Occipital lobe (tissue), 2 donors: ENCODE data around the gene LHCGR. TPM values are rescaled to one million over a fixed set of nuclear protein-coding genes. Genes with fewer than 3 reads are reported as not detected.
"Not testable (repeated sequence)": the region's sequence is repeated elsewhere in the genome, so short reads cannot be mapped to it uniquely, and the experiment has no call there.

Source experiments
- DNase-seq: peaks from one replicate; lab custom pipeline; 2025; lab: John Stamatoyannopoulos, UW
- total RNA-seq: library from RNA; depleted of rRNA; stranded (reverse); fragments of >200 nt; gene quantifications from one replicate; pipeline ENCODE4 v1.2.3, GENCODE V29; 2014

The LHCGR gene
- total RNA-seq, 1 donor from 2014 or later: 0.16 TPM

- DNase-seq: no peak
Observed at GRCh38 chr2:48711343-48711742, 44.2 kb downstream of the LHCGR start.

DNA sequence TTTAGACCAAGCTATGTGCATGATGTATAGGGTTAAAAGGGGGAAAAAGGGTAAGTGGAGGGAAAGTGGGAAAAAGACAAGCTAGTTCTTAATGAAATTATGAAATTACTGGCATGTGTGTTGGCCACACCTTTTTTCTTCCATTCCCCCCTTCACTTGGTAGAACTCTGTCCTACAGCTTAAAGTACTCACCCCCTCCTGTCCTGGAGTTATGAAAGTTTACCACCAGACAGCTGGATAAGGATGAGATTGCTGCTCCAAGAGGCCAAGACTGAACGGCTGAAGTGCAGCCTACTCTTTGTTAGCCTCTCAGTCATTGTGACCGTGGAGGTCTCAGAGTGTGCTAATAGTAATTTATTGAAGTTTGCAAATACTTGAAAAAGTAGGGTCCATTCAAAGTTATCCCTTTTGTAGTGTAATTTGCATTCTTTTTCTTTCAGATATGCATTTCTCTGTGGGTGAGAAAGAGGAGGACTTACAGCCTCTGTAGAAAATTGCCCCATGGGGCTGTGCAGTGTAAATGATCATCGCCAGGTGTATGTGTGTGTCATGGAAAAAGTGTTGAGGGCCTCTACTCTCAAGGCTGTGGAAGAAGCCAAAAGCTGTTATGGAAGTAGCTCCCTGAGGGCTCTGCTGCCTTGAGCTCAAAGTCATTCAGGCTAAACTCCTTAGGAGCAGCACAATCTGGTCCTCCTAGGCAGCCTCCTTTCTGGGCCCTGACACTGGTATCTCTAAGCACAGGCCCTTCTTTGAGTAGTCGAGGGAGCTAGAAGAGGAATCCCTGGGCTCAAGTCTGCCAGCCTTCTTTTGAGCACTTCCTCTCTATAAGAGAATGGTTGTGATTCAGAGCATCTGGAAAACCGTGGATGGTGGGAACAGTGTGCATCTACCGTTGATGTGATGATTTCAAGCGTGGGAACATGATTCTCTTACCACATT is 46.2 kb downstream of the LHCGR start:
- no peak for DNase-seq

DNA sequence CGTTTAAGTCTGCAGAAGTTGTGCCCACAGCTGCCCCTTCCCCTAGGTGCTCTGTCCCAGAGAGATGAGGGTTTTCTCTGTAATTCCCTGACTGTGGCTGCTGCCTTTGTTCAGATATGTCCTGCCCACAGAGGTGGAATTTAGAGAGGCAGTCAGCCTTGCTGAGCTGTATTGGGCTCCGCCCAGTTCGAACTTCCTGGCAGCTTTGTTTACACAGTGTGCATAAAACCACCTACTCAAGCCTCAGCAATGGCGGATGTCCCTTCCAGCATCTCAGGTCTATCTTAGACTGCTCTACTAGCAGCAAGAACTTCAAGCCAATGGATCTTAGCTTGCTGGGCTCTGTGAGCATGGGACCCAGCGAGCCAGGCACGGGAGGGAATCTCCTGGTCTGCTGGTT is 48.1 kb downstream of the LHCGR start:
- DNase-seq: no peak

DNA sequence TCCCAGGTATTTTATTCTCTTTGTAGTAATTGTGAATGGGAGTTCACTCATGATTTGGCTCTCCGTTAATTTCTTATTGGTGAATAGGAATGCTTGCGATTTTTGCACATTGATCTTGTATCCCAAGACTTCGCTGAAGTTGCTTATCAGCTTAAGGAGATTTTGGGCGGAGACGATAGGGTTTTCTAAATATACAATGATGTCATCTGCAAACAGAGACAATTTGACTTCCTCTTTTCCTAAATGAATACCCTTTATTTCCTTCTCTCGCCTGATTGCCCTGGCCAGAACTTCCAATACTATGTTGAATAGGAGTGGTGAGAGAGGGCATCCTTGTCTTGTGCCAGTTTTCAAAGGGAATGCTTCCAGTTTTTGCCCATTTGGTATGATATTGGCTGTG is 51.9 kb downstream of the LHCGR start:
- not testable (repeated sequence) for DNase-seq

DNA sequence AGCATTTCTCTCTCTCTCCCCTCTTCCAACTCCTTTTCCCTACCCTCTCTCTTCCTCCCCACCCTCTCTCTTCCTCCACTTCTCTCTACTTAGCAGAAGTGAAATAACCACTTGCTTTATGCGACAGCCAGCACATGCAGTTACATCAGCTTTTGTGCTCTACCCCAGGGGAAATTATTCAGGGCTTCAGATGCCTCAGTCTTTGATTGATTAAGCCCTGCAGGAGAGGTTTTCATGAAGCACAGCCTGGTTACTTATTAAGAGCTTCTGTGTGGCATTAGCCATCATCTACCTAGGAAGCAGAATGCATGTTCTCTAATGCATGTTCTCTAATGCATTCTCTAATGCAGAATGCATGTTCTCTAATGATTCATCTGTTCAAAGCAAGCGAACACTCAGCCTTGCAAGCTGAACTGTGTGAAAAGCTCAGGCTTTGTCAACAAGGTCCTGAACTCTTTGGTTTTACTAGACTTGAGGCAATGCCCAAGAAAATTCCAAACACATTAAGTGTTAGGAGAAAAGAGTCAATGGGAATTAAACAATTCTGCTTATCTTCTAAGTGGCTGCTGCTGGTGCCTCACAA is 56.1 kb downstream of the LHCGR start:
- DNase-seq: no peak

GRCh38 chr2:48696881-48697280 is 58.6 kb downstream of the LHCGR start:
- DNase-seq: no peak

DNA sequence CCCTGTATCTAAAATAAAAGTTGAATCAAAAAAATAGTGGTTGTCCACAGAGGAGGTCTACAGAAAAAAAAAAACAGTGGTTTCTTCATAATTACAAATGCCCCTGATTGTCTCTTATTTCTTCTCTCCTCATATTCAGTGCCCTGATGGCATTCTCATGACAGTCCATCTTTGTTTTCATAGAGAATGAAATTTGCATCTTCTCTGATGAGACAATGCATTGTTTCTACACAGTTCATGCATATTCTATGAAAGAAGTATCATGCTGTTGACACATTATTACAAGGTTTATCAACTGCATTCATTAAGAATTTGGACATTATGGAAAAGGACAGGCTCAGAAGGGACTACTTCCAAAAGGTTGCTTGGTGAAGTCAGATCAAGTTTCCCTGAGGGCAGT is 59.5 kb downstream of the LHCGR start:
- DNase-seq: no peak

DNA sequence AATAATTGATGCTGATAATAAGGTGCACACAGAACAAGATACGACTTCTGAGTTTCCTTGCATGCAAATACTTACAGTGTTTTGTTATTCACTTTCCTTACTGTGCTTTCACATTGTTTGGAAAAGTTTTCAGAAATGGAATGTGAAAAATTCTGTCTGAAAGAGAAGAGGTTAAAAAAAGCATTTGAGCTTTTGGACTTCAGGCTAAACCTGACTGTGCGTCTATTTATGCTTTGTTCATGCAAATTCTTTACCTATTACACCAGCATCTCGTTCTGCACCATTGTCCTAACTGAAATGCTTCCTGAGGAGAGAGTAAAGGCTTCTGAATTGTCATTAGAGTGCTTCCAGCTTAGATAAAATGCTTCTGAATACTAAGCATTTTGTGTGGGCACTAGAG is 61.4 kb downstream of the LHCGR start:
- DNase-seq: no peak

GRCh38 chr2:48693645-48694044 is 61.9 kb downstream of the LHCGR start:
- DNase-seq: no peak

DNA sequence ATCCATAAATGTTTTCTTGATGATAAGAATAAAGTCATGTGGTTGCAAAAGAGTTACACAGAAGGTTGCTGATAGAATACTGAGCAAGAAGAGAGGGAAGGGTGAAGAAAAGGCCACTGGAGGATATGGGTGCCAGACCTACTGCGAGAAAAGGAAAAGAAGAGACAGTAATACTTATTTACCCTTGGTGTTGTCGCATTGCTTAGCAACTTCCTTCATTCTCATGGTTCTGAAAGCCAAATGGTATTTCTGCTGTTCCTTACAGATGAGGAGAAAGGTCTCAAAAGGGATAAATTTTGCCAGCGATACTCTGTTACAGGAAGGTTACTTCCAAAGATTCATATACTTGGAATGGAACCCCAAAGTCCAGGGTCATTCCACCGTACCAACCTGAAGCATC is 62.5 kb downstream of the LHCGR start:
- DNase-seq: no peak

- DNase-seq: no peak
Observed at GRCh38 chr2:48691935-48692691, 63.4 kb downstream of the LHCGR start.

DNA sequence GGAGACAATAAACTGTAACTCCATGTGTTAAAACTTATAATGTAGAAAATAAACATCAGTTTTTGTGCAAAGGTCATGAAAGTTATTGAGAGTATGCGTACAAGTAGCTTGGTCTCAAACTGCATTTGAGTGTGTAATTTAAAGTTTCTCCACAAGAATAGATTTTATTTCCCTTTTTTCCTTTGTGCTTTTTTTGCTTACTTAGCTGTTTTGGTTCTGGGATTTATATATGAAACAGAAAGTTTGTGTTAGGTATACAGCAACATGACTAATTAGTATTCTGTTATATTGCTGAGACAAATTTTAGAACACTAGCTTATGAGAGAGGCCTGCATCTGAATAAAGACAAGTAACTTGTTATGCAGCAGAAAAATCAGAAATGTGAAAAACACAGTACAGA is 70.4 kb downstream of the LHCGR start:
- DNase-seq: no peak

GRCh38 chr2:48677450-48677849 is 78.1 kb downstream of the LHCGR start:
- DNase-seq: no peak

DNA sequence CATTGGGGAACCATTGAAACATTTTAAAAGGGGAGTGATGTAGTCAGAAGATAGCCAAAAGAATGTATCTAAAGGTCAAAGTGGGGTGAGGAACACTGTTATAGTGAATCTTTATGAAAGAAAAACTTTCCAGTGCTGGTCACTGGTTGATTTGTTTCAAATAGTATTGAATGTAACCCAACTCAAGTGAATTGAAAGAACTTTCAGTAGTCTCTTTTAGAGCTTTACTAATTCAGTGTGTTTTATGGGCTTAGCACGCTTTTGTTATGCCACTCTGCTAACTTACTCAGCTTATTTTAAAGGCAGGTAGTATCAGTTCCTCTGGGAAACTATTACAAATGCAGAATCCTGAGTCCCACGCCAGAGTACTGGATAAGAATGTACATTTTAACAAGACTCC is 80.6 kb downstream of the LHCGR start:
- DNase-seq: no peak

DNA sequence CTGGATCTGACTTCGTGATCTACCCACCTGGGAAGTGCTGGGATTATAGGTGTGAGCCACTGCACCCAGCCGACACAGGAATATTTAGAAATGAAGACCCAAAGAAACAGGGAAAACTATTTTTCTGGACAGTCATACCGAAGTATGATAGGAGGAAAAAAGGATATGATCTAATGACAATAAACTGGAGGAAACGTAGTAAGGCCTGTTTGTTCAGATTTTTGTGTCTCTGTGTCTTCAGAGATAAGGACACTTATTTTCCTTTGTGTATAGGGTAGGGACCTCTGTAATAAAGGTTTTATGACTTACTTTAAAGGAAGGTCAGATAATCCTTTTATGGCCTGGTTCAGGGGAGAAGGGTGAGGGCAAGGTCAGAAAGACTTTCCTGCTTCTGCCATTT is 81.9 kb downstream of the LHCGR start:
- DNase-seq: no peak

DNA sequence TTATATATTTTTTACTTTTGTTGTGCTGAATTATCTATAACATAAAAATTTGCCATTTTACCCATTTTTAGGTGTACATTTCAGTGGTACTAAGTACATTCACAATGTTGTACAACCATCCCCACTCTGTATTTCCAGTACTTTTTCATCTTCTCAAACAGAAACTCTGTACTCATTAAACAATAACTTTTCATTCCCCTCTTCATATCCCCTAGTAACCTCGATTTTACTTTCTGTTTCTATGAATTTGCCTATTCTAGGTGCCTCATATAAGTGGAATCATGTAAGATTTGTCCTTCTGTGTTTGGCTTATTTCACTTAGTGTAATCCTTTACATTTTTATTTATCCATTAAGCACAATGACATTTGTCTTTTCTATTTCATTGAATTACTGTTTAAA is 86.5 kb downstream of the LHCGR start:
- DNase-seq: no peak

DNA sequence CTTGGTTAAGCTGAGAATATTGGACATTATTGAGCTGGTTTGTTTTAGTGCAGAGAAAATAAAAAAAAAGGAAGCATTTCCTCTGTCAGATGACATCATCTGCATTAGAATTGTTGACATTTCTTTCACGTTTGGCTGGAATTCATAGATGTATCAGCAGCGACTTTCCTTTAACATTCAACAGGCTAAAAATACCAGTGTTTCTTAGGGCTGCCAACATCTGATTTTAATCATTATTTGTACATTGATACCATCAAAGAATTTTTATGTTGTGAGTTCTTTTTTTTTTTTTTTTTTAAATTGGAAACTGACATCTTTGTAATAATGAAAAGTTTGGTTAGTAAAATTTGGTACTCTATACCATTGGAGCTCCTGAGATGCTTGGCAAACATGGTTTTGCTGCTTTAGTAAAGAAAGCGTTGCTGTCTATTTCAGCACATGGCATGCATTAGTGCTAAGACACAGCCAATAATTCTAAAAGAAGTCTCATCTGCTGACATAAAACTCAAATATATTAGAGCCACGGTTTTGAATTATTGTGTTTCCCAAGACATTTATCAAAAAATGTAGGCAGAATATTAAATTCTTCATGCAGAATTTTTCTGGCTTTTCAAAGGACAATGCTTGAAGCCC is 104.2 kb downstream of the LHCGR start:
- DNase-seq: no peak

- no peak for DNase-seq
Observed at GRCh38 chr2:48638261-48638660, 117.3 kb downstream of the LHCGR start.
